COLO668 (cell line): ENCODE results near the gene PCDHGA1.
A peak's percentile ranks its signal among the peaks of the same experiment; 100 is the strongest.
"Not testable (repeated sequence)": the region's sequence is repeated elsewhere in the genome, so short reads cannot be mapped to it uniquely, and the experiment has no call there.

ENCODE experiments used
- DNase-seq: peaks from one replicate; lab custom pipeline; 2025; ENCODE audit not compliant: unreplicated experiment; lab: John Stamatoyannopoulos, UW

The PCDHGA1 gene

GRCh38 chr5:141330299-141331080, at the start of gene PCDHGA1:
PCDHGA1 (plus strand) TSS chr5:141330514.
- DNase-seq, result peak; percentile 40

- no peak for DNase-seq
These were observed 31.9 kb upstream of the PCDHGA1 start for GRCh38 chr5:141298376-141298775.

GRCh38 chr5:141303756-141304155, 26.6 kb upstream of the PCDHGA1 start, which contains the start of gene SLC25A2:
SLC25A2 (minus strand) TSS chr5:141304049; CDS start chr5:141303865, 184 bp downstream.
- no peak for DNase-seq

GRCh38 chr5:141306630-141307029, 23.7 kb upstream of the PCDHGA1 start:
- DNase-seq, result no peak

GRCh38 chr5:141313711-141314110, 16.6 kb upstream of the PCDHGA1 start:
- DNase-seq, result no peak

GRCh38 chr5:141316963-141317362, 13.4 kb upstream of the PCDHGA1 start:
- not testable (repeated sequence) for DNase-seq

GRCh38 chr5:141319202-141319601, 11.1 kb upstream of the PCDHGA1 start:
- DNase-seq, result no peak

- no peak for DNase-seq
These were observed 10.6 kb upstream of the PCDHGA1 start for GRCh38 chr5:141319699-141320098.

- DNase-seq, result peak; percentile 87
These were observed 9.8 kb upstream of the PCDHGA1 start, which contains the start of gene TAF7 for GRCh38 chr5:141320225-141321169. TAF7 (minus strand) TSS chr5:141320784; CDS start chr5:141320044, 740 bp downstream.

- no peak for DNase-seq
These were observed 8.1 kb upstream of the PCDHGA1 start for GRCh38 chr5:141322261-141322660.

GRCh38 chr5:141326088-141326854, 4.0 kb upstream of the PCDHGA1 start:
- peak; percentile 1 for DNase-seq

GRCh38 chr5:141328231-141328630, 2.1 kb upstream of the PCDHGA1 start:
- no peak for DNase-seq

- DNase-seq, result not testable (repeated sequence)
These were observed 2.3 kb downstream of the PCDHGA1 start for GRCh38 chr5:141332571-141332970.

GRCh38 chr5:141338538-141339306, 8.4 kb downstream of the PCDHGA1 start, which contains the start of gene PCDHGA2:
PCDHGA2 (plus strand) TSS chr5:141338760.
- DNase-seq, result no peak

GRCh38 chr5:141340781-141341354, 10.6 kb downstream of the PCDHGA1 start:
- DNase-seq, result not testable (repeated sequence)

- no peak for DNase-seq
These were observed 12.5 kb downstream of the PCDHGA1 start for GRCh38 chr5:141342773-141343172.

GRCh38 chr5:141343242-141343952, 13.1 kb downstream of the PCDHGA1 start, which contains the start of gene PCDHGA3:
PCDHGA3 (plus strand) TSS chr5:141343829; CDS start chr5:141344034, 205 bp downstream.
- no peak for DNase-seq

- no peak for DNase-seq
These were observed 13.7 kb downstream of the PCDHGA1 start for GRCh38 chr5:141343953-141344463.

GRCh38 chr5:141345327-141345726, 15.0 kb downstream of the PCDHGA1 start:
- DNase-seq, result no peak
